Measurements from ENCODE around the gene DEFB132. TPM values are rescaled to one million over a fixed set of nuclear protein-coding genes. Genes with fewer than 3 reads are reported as not detected.

The DEFB132 gene
- total and polyA plus RNA-seq, 2 of the 13 experiments (the other 11 are each of a cell fraction or from before 2014, with no cell fraction given), result not detected

GRCh38 chr20:297098-297924 lies 39.8 kb downstream of the DEFB132 start, which contains the start of gene ZCCHC3 (continued):
- peak; percentile 90; the same call in 1 of the 2 replicates for TF ChIP-seq ARID3A (IDR thresholded peaks at IDR 0.05; ENCODE audit: low read depth, low read length)
- TF ChIP-seq ZNF44 (CRISPR knock-in tag; IDR thresholded peaks at IDR 0.05), result peak; percentile 99
- TF ChIP-seq MAZ (IDR thresholded peaks at IDR 0.05; ENCODE audit: borderline replicate concordance, low read depth, low read length), result peak; percentile 94
- TF ChIP-seq MAZ (CRISPR knock-in tag; IDR thresholded peaks at IDR 0.05; ENCODE audit: low read depth), result peak; percentile 99
- peak; percentile 89; the same call in 1 of the 2 replicates for TF ChIP-seq AKAP8 (CRISPR knock-in tag; IDR thresholded peaks at IDR 0.05)
- no peak; the same call in 1 of the 2 replicates for TF ChIP-seq ZNF354B (CRISPR knock-in tag; IDR thresholded peaks at IDR 0.05)
- TF ChIP-seq ZSCAN9 (CRISPR knock-in tag; IDR thresholded peaks at IDR 0.05; ENCODE audit: borderline replicate concordance), result peak; percentile 99
- peak; percentile 56; the same call in 1 of the 2 replicates for TF ChIP-seq FOXK2 (IDR thresholded peaks at IDR 0.05)
- TF ChIP-seq PPARG (CRISPR knock-in tag; conservative IDR thresholded peaks at IDR 0.05), result peak; percentile 92
- peak; percentile 36; the same call in 1 of the 2 replicates for TF ChIP-seq SUZ12 (IDR thresholded peaks at IDR 0.05; ENCODE audit: low read depth, low read length)
- TF ChIP-seq ZNF766 (CRISPR knock-in tag; IDR thresholded peaks at IDR 0.05; ENCODE audit: borderline replicate concordance), result peak; percentile 99
- TF ChIP-seq ZBTB3 (CRISPR knock-in tag; IDR thresholded peaks at IDR 0.05; ENCODE audit: borderline replicate concordance, low read depth), result peak; percentile 88
- peak; percentile 99 for TF ChIP-seq KLF11 (CRISPR knock-in tag; IDR thresholded peaks at IDR 0.05)
- TF ChIP-seq ELF3 (CRISPR knock-in tag; IDR thresholded peaks at IDR 0.05), result peak; percentile 97
- TF ChIP-seq MXI1 (IDR thresholded peaks at IDR 0.05; ENCODE audit: borderline replicate concordance, low read depth, low read length), result peak; percentile 73; the same call in 1 of the 3 replicates
- peak; percentile 82; the same call in 1 of the 2 replicates for TF ChIP-seq PRDM15 (CRISPR knock-in tag; IDR thresholded peaks at IDR 0.05)
- TF ChIP-seq POLR2AphosphoS5 (IDR thresholded peaks at IDR 0.05; ENCODE audit: low read depth, low read length), result peak; percentile 94
- peak; percentile 93 for TF ChIP-seq EEA1 (CRISPR knock-in tag; IDR thresholded peaks at IDR 0.05; ENCODE audit: borderline replicate concordance)
- TF ChIP-seq SMYD3 (CRISPR knock-in tag; IDR thresholded peaks at IDR 0.05), result peak; percentile 93
- peak; percentile 98 for TF ChIP-seq NKX3-1 (CRISPR knock-in tag; IDR thresholded peaks at IDR 0.05)
- no peak for TF ChIP-seq ZNF549 (CRISPR knock-in tag; IDR thresholded peaks at IDR 0.05)
- no peak for TF ChIP-seq ARNT (IDR thresholded peaks at IDR 0.05)
- TF ChIP-seq GATAD1 (CRISPR knock-in tag; IDR thresholded peaks at IDR 0.05), result peak; percentile 86
- TF ChIP-seq ZBTB49 (CRISPR knock-in tag; IDR thresholded peaks at IDR 0.05; ENCODE audit: borderline replicate concordance), result peak; percentile 74

Data from HepG2 (cell line).